ENCODE data around the gene TMEM204.
A peak's percentile ranks its signal among the peaks of the same experiment; 100 is the strongest.

TMEM204 gene

GRCh38 chr16:1538804-1539520 is 5.5 kb downstream of the TMEM204 start:
- TF ChIP-seq CTCF (IDR thresholded peaks at IDR 0.05; ENCODE audit: extremely low read depth, insufficient read depth, missing control alignments) = peak; percentile 46
- in situ Hi-C loops (cut with MboI; ENCODE audit: low pct_unique_long_range_greater_than_20kb, low sequenced_read_pairs, unreplicated experiment) = no loop called here
- peak; percentile 47 for DNase-seq (ENCODE audit: low spot score)

- in situ Hi-C loops (cut with MboI; ENCODE audit: low pct_unique_long_range_greater_than_20kb, low sequenced_read_pairs, unreplicated experiment) = no loop called here
- DNase-seq (ENCODE audit: low spot score) = no peak
- TF ChIP-seq CTCF (IDR thresholded peaks at IDR 0.05; ENCODE audit: extremely low read depth, insufficient read depth, missing control alignments) = no peak
Observed at GRCh38 chr16:1539720-1540555, 6.5 kb downstream of the TMEM204 start.

- no peak for TF ChIP-seq CTCF (IDR thresholded peaks at IDR 0.05; ENCODE audit: extremely low read depth, insufficient read depth, missing control alignments)
- in situ Hi-C loops (cut with MboI; ENCODE audit: low pct_unique_long_range_greater_than_20kb, low sequenced_read_pairs, unreplicated experiment) = no loop called here
- DNase-seq (ENCODE audit: low spot score) = no peak
Observed at GRCh38 chr16:1540556-1540855, 7.0 kb downstream of the TMEM204 start.

- no peak for DNase-seq (ENCODE audit: low spot score)
- in situ Hi-C loops (cut with MboI; ENCODE audit: low pct_unique_long_range_greater_than_20kb, low sequenced_read_pairs, unreplicated experiment) = no loop called here
- no peak for TF ChIP-seq CTCF (IDR thresholded peaks at IDR 0.05; ENCODE audit: extremely low read depth, insufficient read depth, missing control alignments)
Observed at GRCh38 chr16:1541293-1542165, 8.1 kb downstream of the TMEM204 start.

- in situ Hi-C loops (cut with MboI; ENCODE audit: low pct_unique_long_range_greater_than_20kb, low sequenced_read_pairs, unreplicated experiment) = no loop called here
- no peak for DNase-seq (ENCODE audit: low spot score)
- no peak for TF ChIP-seq CTCF (IDR thresholded peaks at IDR 0.05; ENCODE audit: extremely low read depth, insufficient read depth, missing control alignments)
Observed at GRCh38 chr16:1542166-1542500, 8.7 kb downstream of the TMEM204 start.

GRCh38 chr16:1542533-1542932 is 9.1 kb downstream of the TMEM204 start:
- in situ Hi-C loops (cut with MboI; ENCODE audit: low pct_unique_long_range_greater_than_20kb, low sequenced_read_pairs, unreplicated experiment) = no loop called here
- TF ChIP-seq CTCF (IDR thresholded peaks at IDR 0.05; ENCODE audit: extremely low read depth, insufficient read depth, missing control alignments) = no peak

More at GRCh38 chr16:1542533-1542932, 9.1 kb downstream of the TMEM204 start:
- DNase-seq (ENCODE audit: low spot score) = no peak

Measured in GM13977 (cell line).